Smooth muscle cell (in vitro differentiated cells): Measurements from ENCODE around the gene UBR4. TPM values are rescaled to one million over a fixed set of nuclear protein-coding genes. Genes with fewer than 3 reads are reported as not detected.

Experiments
- DNase-seq: peaks from one replicate; lab custom pipeline; 2025; ENCODE audit not compliant: unreplicated experiment; lab: John Stamatoyannopoulos, UW
- H2AFZ ChIP-seq: fragments of 200-600 bp; sonication (generic); 2 replicates; pipeline ENCODE4 v1.6.0; 2016; ENCODE audit warnings: antibody characterized with exemption, low read depth, mild to moderate bottlenecking
- H3F3A ChIP-seq: fragments of 200-600 bp; sonication (generic); 2 replicates; pipeline ENCODE4 v1.6.0; 2017; ENCODE audit warnings: antibody characterized with exemption, low read depth
- H3K27ac ChIP-seq: fragments of 200-600 bp; sonication (generic); 2 replicates; pipeline ENCODE4 v1.5.1; 2016; ENCODE audit warnings: low read depth, mild to moderate bottlenecking
- H3K27me3 ChIP-seq: fragments of 200-600 bp; sonication (generic); 2 replicates; pipeline ENCODE4 v1.6.1; 2016; ENCODE audit warnings: low read depth, mild to moderate bottlenecking
- H3K36me3 ChIP-seq: fragments of 200-600 bp; sonication (generic); 2 replicates; pipeline ENCODE4 v1.5.1; 2016; ENCODE audit warnings: low read depth
- H3K4me1 ChIP-seq: fragments of 200-600 bp; sonication (generic); 2 replicates; pipeline ENCODE4 v1.5.1; 2016; ENCODE audit warnings: low read depth
- H3K4me2 ChIP-seq: fragments of 200-600 bp; sonication (generic); 2 replicates; pipeline ENCODE4 v1.6.0; 2016; ENCODE audit warnings: mild to moderate bottlenecking
- H3K4me3 ChIP-seq: fragments of 200-600 bp; sonication (generic); 2 replicates; pipeline ENCODE4 v1.5.1; 2016; ENCODE audit warnings: mild to moderate bottlenecking
- H3K79me2 ChIP-seq: fragments of 200-600 bp; sonication (generic); 2 replicates; pipeline ENCODE4 v1.6.0; 2016; ENCODE audit warnings: low read depth, mild to moderate bottlenecking
- H3K9ac ChIP-seq: fragments of 200-600 bp; sonication (generic); 2 replicates; pipeline ENCODE4 v1.6.0; 2016; ENCODE audit warnings: low read depth
- H3K9me3 ChIP-seq: fragments of 200-600 bp; sonication (generic); replicated peaks from 2 replicates; pipeline ENCODE4 v1.5.1; 2016; ENCODE audit warnings: low read depth
- H4K20me1 ChIP-seq: fragments of 200-600 bp; sonication (generic); 2 replicates; pipeline ENCODE4 v1.6.0; 2016; ENCODE audit warnings: low read depth
- WGBS: methylation state at CpG from one replicate; pipeline ENCODE4 v1.1.7; 2016; ENCODE audit warnings: low lambda C conversion rate; 5-methylcytosine and 5-hydroxymethylcytosine counted together
- polyA plus RNA-seq: library from polyadenylated mRNA; unstranded; fragments of >200 nt; fragmentation: Nextera tagmentation; extraction: Ambion mirVana; gene quantifications from 2 replicates; pipeline ENCODE4 v1.2.1, GENCODE V29; 2016
- total RNA-seq: library from RNA; depleted of rRNA; stranded (reverse); fragments of >200 nt; gene quantifications from 2 replicates; pipeline ENCODE4 v1.2.3, GENCODE V29; 2014
- TF ChIP-seq, protein P1 (sequence below): fragments of 200-600 bp; sonication (generic); IDR thresholded peaks from 2 replicates; pipeline ENCODE4 v1.5.1; 2017; ENCODE audit warnings: borderline replicate concordance, mild to moderate bottlenecking, antibody characterized with exemption; ENCODE audit not compliant: insufficient read depth, poor library complexity, severe bottlenecking

UBR4 gene
- total and polyA plus RNA-seq, 2 experiments from 2014 or later, result 62.7 to 142 TPM

GRCh38 chr1:19087737-19088594 is 122.1 kb downstream of the UBR4 start:
- WGBS, result 97% methylated on average over 9 of the region's 9 CpGs
- TF ChIP-seq, protein P1, sequence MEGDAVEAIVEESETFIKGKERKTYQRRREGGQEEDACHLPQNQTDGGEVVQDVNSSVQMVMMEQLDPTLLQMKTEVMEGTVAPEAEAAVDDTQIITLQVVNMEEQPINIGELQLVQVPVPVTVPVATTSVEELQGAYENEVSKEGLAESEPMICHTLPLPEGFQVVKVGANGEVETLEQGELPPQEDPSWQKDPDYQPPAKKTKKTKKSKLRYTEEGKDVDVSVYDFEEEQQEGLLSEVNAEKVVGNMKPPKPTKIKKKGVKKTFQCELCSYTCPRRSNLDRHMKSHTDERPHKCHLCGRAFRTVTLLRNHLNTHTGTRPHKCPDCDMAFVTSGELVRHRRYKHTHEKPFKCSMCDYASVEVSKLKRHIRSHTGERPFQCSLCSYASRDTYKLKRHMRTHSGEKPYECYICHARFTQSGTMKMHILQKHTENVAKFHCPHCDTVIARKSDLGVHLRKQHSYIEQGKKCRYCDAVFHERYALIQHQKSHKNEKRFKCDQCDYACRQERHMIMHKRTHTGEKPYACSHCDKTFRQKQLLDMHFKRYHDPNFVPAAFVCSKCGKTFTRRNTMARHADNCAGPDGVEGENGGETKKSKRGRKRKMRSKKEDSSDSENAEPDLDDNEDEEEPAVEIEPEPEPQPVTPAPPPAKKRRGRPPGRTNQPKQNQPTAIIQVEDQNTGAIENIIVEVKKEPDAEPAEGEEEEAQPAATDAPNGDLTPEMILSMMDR, result no peak
- H3K27ac ChIP-seq, result no peak overlapping the region

DNA sequence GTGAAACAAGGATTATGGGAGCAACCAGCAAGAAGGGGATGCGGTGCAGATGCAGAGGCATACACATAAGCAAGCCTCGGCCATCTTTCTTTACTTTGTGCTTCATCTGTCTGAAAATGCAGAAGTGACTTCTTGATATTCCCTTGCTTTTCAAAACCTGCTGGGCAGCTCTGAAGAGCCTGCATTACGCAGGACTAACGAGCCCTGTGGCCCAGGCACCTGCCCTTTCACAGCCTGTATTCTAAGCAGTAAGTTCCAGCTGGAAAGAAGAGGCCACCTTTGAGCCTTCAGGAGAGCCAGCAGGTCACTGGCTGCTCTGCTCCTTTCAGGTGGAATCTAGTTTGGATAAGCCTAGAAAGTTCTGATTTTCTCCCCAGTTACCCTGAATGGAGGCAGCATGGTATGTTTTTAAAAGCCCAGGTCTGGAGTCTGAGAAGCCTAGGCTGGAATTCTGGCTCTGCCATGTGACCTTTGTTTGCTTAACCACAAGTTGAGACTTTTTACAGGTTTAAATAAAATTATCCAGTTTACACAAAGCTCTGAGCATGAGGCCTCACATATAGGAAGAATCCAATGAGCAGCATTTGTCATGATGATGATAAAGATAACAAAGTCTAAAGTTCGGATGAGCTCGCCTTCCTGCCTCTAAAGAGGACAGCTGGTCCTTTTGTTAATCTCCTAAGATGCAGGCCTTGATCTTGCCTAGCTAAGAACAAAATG is 122.9 kb downstream of the UBR4 start:
- H3K9me3 ChIP-seq, result no peaks in the 10 kb centered on the region
- WGBS, result 89% methylated on average over 6 of the region's 6 CpGs
- peaks cover 28% of the 10 kb centered on the region for H3K36me3 ChIP-seq
- H3K4me2 ChIP-seq, result no peak overlapping the region
- no peak overlapping the region for H3K27ac ChIP-seq
- H3F3A ChIP-seq, result peaks cover 11% of the 10 kb centered on the region
- no peaks in the 10 kb centered on the region for H3K79me2 ChIP-seq
- TF ChIP-seq, protein P1, result no peak
- no peak overlapping the region for H2AFZ ChIP-seq
- H4K20me1 ChIP-seq, result no peaks in the 10 kb centered on the region
- H3K4me1 ChIP-seq, result no peaks in the 10 kb centered on the region
- no peak overlapping the region for H3K4me3 ChIP-seq
- no peaks in the 10 kb centered on the region for H3K27me3 ChIP-seq
- H3K9ac ChIP-seq, result no peak overlapping the region
- no peak for DNase-seq

More at GRCh38 chr1:19087737-19088594, 122.1 kb downstream of the UBR4 start:
- no peaks in the 10 kb centered on the region for H3K79me2 ChIP-seq
- DNase-seq, result no peak
- H3K27me3 ChIP-seq, result no peaks in the 10 kb centered on the region
- H3K9ac ChIP-seq, result no peak overlapping the region
- H3K4me1 ChIP-seq, result no peaks in the 10 kb centered on the region
- no peaks in the 10 kb centered on the region for H3K9me3 ChIP-seq
- H4K20me1 ChIP-seq, result no peaks in the 10 kb centered on the region
- H3K36me3 ChIP-seq, result peaks cover 36% of the 10 kb centered on the region
- no peak overlapping the region for H3K4me3 ChIP-seq
- H2AFZ ChIP-seq, result no peak overlapping the region
- peaks cover 9% of the 10 kb centered on the region for H3F3A ChIP-seq
- H3K4me2 ChIP-seq, result no peak overlapping the region

- Histone ChIP-seq H3F3A (peaks cover 11% of the 10 kb centered on the region), H2AFZ (no peak overlapping the region), H3K27me3 (no peaks in the 10 kb centered on the region), H4K20me1 (no peaks in the 10 kb centered on the region), H3K4me2 (no peak overlapping the region), H3K79me2 (no peaks in the 10 kb centered on the region), H3K9ac (no peak overlapping the region), H3K9me3 (no peaks in the 10 kb centered on the region), H3K4me3 (no peak overlapping the region), H3K4me1 (no peaks in the 10 kb centered on the region), H3K36me3 (peaks cover 21% of the 10 kb centered on the region), H3K27ac (no peak overlapping the region)
- WGBS, result 97% methylated on average over 21 of the region's 21 CpGs
- TF ChIP-seq, protein P1, result no peak
- no peak for DNase-seq
Observed at GRCh38 chr1:19086176-19086875, 123.7 kb downstream of the UBR4 start.
